Measurements from ENCODE around the gene LIMA1. TPM values are rescaled to one million over a fixed set of nuclear protein-coding genes. Genes with fewer than 3 reads are reported as not detected.

The LIMA1 gene
- total RNA-seq, 2 donors from 2014 or later, result 20.1 to 26.0 TPM

DNA sequence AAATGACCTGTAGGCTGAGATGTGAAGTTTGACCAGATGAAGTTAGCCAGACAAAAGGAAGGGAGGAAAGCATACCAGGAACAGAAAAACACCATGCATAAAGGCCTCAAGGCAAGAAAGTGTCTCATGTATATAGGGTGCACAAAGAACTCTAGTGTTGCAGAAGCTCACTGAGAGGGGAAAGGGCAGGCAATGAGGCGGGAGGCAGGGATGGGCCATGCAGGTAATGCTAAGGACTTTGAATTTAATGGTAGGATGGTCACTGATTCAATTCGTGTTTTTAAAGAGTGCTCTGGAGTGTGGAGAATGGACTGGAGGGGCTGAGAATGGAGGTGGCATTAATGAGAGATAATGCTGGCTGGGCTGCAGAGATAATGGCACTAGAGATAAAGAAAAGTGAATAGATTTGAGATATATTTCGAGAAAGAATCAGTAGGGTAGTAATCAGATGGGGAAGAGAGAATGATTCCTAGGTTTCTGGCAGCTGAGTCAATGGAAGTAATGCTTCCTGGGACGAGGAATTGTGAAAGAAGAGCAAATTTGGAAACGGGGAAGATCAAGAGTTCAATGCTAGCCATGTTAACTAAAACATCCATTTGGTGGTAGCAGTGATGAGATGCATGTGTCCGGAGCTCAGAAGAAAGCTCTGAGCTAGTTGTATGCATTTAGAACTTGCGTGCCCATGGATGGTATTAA, 43.1 kb downstream of the LIMA1 start:
- Histone ChIP-seq H3K36me3 (ENCODE audit: control insufficient read depth, insufficient read depth, low read length) (no peaks in the 10 kb centered on the region), H3K9ac (ENCODE audit: extremely low read depth, low read length, poor library complexity, severe bottlenecking) (no peak overlapping the region), H3K9me3 (ENCODE audit: control insufficient read depth, low read length) (no peaks in the 10 kb centered on the region), H3K27ac (ENCODE audit: low read depth, low read length) (no peak overlapping the region), H3K4me1 (ENCODE audit: control insufficient read depth, insufficient read depth, low read length) (peaks cover 3% of the 10 kb centered on the region), H3K27me3 (ENCODE audit: control insufficient read depth, insufficient read depth, low read length, poor library complexity, severe bottlenecking) (no peaks in the 10 kb centered on the region), H3K4me3 (ENCODE audit: low read length) (peak overlapping the region; percentile 34)
- no peak overlapping the region for H3K27ac Mint-ChIP-seq
- DNase-seq, result no peak
- H3K27me3 Mint-ChIP-seq (ENCODE audit: insufficient read depth), result no peaks in the 10 kb centered on the region
- 75 to 87% methylated on average over 7 of the region's 7 CpGs for WGBS, 2 experiments (ENCODE audit: insufficient coverage in 1 of 2, insufficient read length in 1 of 2)
- peaks cover 26% of the 10 kb centered on the region for H3K4me1 Mint-ChIP-seq
- H3K4me3 Mint-ChIP-seq, result no peak overlapping the region
- H3K9me3 Mint-ChIP-seq, result no peaks in the 10 kb centered on the region
- TF ChIP-seq, protein P1, sequence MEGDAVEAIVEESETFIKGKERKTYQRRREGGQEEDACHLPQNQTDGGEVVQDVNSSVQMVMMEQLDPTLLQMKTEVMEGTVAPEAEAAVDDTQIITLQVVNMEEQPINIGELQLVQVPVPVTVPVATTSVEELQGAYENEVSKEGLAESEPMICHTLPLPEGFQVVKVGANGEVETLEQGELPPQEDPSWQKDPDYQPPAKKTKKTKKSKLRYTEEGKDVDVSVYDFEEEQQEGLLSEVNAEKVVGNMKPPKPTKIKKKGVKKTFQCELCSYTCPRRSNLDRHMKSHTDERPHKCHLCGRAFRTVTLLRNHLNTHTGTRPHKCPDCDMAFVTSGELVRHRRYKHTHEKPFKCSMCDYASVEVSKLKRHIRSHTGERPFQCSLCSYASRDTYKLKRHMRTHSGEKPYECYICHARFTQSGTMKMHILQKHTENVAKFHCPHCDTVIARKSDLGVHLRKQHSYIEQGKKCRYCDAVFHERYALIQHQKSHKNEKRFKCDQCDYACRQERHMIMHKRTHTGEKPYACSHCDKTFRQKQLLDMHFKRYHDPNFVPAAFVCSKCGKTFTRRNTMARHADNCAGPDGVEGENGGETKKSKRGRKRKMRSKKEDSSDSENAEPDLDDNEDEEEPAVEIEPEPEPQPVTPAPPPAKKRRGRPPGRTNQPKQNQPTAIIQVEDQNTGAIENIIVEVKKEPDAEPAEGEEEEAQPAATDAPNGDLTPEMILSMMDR (conservative IDR thresholded peaks at IDR 0.05), result no peak
- H3K36me3 Mint-ChIP-seq (ENCODE audit: low read depth), result peaks cover 3% of the 10 kb centered on the region

DNA sequence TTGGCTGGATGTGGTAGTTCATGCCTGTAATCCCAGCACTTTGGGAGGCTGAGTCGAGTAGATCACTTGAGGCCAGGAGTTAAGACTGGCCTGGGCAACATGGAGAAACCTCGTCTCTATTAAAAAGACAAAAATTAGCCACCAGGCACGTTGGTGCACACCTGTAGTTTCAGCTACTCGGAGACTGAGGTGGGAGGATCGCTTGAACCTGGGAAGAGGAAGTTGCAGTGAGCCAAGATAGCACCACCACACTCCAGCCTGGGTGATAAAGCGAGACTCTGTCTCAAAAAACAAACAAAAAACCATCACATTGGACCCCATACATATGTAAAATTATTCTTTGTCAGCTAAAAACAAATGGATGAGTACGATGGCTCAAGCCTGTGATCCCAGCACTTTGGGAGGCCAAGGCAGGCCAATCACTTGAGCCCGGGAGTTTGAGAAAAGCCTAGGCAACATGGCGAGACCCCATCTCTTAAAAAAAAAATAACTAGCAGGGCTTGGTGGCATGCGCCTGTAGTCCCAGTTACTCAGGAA, 43.9 kb downstream of the LIMA1 start:
- Histone ChIP-seq H3K27me3 (ENCODE audit: control insufficient read depth, insufficient read depth, low read length, poor library complexity, severe bottlenecking) (no peaks in the 10 kb centered on the region), H3K27ac (ENCODE audit: low read depth, low read length) (no peak overlapping the region), H3K36me3 (ENCODE audit: control insufficient read depth, insufficient read depth, low read length) (no peaks in the 10 kb centered on the region), H3K9ac (ENCODE audit: extremely low read depth, low read length, poor library complexity, severe bottlenecking) (no peak overlapping the region), H3K4me1 (ENCODE audit: control insufficient read depth, insufficient read depth, low read length) (peaks cover 3% of the 10 kb centered on the region), H3K9me3 (ENCODE audit: control insufficient read depth, low read length) (no peaks in the 10 kb centered on the region), H3K4me3 (ENCODE audit: low read length) (no peak overlapping the region)
- 91 to 92% methylated on average over 5 to 10 of the region's 10 CpGs for WGBS, 2 experiments (ENCODE audit: insufficient coverage in 1 of 2, insufficient read length in 1 of 2)
- H3K27me3 Mint-ChIP-seq (ENCODE audit: insufficient read depth), result peaks cover under 1% of the 10 kb centered on the region
- no peak for DNase-seq
- no peak overlapping the region for H3K27ac Mint-ChIP-seq
- H3K36me3 Mint-ChIP-seq (ENCODE audit: low read depth), result peaks cover 3% of the 10 kb centered on the region
- no peaks in the 10 kb centered on the region for H3K9me3 Mint-ChIP-seq
- H3K4me1 Mint-ChIP-seq, result peaks cover 26% of the 10 kb centered on the region
- TF ChIP-seq, protein P1 (conservative IDR thresholded peaks at IDR 0.05), result no peak
- H3K4me3 Mint-ChIP-seq, result no peak overlapping the region

- Mint-ChIP-seq H3K36me3 (ENCODE audit: low read depth) (peaks cover 10% of the 10 kb centered on the region), H3K4me3 (no peak overlapping the region), H3K4me1 (peaks cover 9% of the 10 kb centered on the region), H3K27me3 (ENCODE audit: insufficient read depth) (peaks cover 8% of the 10 kb centered on the region), H3K27ac (no peak overlapping the region), H3K9me3 (no peaks in the 10 kb centered on the region)
- Histone ChIP-seq H3K36me3 (ENCODE audit: control insufficient read depth, insufficient read depth, low read length) (no peaks in the 10 kb centered on the region), H3K27ac (ENCODE audit: low read depth, low read length) (no peak overlapping the region), H3K4me1 (ENCODE audit: control insufficient read depth, insufficient read depth, low read length) (no peaks in the 10 kb centered on the region), H3K4me3 (ENCODE audit: low read length) (no peak overlapping the region), H3K27me3 (ENCODE audit: control insufficient read depth, insufficient read depth, low read length, poor library complexity, severe bottlenecking) (peaks cover 11% of the 10 kb centered on the region), H3K9ac (ENCODE audit: extremely low read depth, low read length, poor library complexity, severe bottlenecking) (no peak overlapping the region), H3K9me3 (ENCODE audit: control insufficient read depth, low read length) (no peaks in the 10 kb centered on the region)
- peak; percentile 72 for DNase-seq
- WGBS, 2 experiments (ENCODE audit: insufficient coverage in 1 of 2, insufficient read length in 1 of 2), result 76 to 86% methylated on average over 2 to 3 of the region's 3 CpGs
- TF ChIP-seq, protein P1 (conservative IDR thresholded peaks at IDR 0.05), result peak; percentile 12
These were observed 49.0 kb downstream of the LIMA1 start for GRCh38 chr12:50234347-50234746.
